Loucy (cell line): ENCODE results near the gene CEP131.

Experiments used
- H2AFZ ChIP-seq: fragments of 200-600 bp; sonication (generic); 2 replicates; pipeline ENCODE4 v1.6.0; 2016; ENCODE audit warnings: antibody characterized with exemption, mild to moderate bottlenecking, low read length, moderate library complexity
- H3F3A ChIP-seq: fragments of 200-600 bp; 2 replicates; pipeline ENCODE4 v1.6.0; 2016; ENCODE audit warnings: antibody characterized with exemption, low read depth, mild to moderate bottlenecking
- H3K27me3 ChIP-seq: fragments of 200-600 bp; sonication (generic); 2 replicates; pipeline ENCODE4 v1.6.1; 2014; ENCODE audit warnings: low read length, mild to moderate bottlenecking; ENCODE audit not compliant: insufficient read depth, poor library complexity, severe bottlenecking
- H3K36me3 ChIP-seq: fragments of 200-600 bp; sonication (generic); 2 replicates; pipeline ENCODE4 v1.6.1; 2016; ENCODE audit warnings: low read length; ENCODE audit not compliant: insufficient read depth
- H3K4me1 ChIP-seq: fragments of 200-600 bp; sonication (generic); 2 replicates; pipeline ENCODE4 v1.5.1; 2014; ENCODE audit warnings: low read length, mild to moderate bottlenecking; ENCODE audit not compliant: insufficient read depth, poor library complexity, severe bottlenecking
- H3K4me2 ChIP-seq: fragments of 200-600 bp; sonication (generic); 2 replicates; pipeline ENCODE4 v1.6.0; 2014; ENCODE audit warnings: antibody characterized with exemption, low read length, low read depth, mild to moderate bottlenecking; ENCODE audit not compliant: poor library complexity, severe bottlenecking
- H3K4me3 ChIP-seq: fragments of 200-600 bp; sonication (generic); 2 replicates; pipeline ENCODE4 v1.5.1; 2014; ENCODE audit warnings: low read length, mild to moderate bottlenecking, mixed read lengths; ENCODE audit not compliant: poor library complexity, severe bottlenecking
- H3K79me2 ChIP-seq: fragments of 200-600 bp; sonication (generic); 2 replicates; pipeline ENCODE4 v1.6.1; 2014; ENCODE audit warnings: low read length; ENCODE audit not compliant: insufficient read depth
- H3K9ac ChIP-seq: fragments of 200-600 bp; sonication (generic); 2 replicates; pipeline ENCODE4 v1.6.0; 2014; ENCODE audit warnings: mild to moderate bottlenecking, low read depth, low read length, moderate library complexity; ENCODE audit not compliant: poor library complexity, severe bottlenecking
- H3K9me2 ChIP-seq: fragments of 200-600 bp; sonication (generic); replicated peaks from 2 replicates; pipeline ENCODE4 v1.6.1; 2016; ENCODE audit warnings: low read depth, low read length, mixed read lengths
- H3K9me3 ChIP-seq: fragments of 200-600 bp; sonication (generic); 2 replicates; pipeline ENCODE4 v1.6.1; 2014; ENCODE audit warnings: mild to moderate bottlenecking, antibody characterized with exemption, low read length, low read depth; ENCODE audit not compliant: insufficient read depth
- H4K20me1 ChIP-seq: fragments of 200-600 bp; sonication (generic); 2 replicates; pipeline ENCODE4 v1.6.0; 2014; ENCODE audit warnings: antibody characterized with exemption, low read length, mild to moderate bottlenecking; ENCODE audit not compliant: insufficient read depth, poor library complexity, severe bottlenecking
- EZH2phosphoT487 ChIP-seq: fragments of 200-600 bp; IDR thresholded peaks from 2 replicates; pipeline ENCODE4 v1.6.1; 2018; ENCODE audit warnings: antibody characterized with exemption, mild to moderate bottlenecking, moderate library complexity, borderline replicate concordance
- TF ChIP-seq, protein P1 (sequence below): fragments of 200-600 bp; sonication (generic); conservative IDR thresholded peaks from 2 replicates; pipeline ENCODE4 v1.5.1; 2014; ENCODE audit warnings: mild to moderate bottlenecking, antibody characterized with exemption, low read length

Gene CEP131

GRCh38 chr17:81252326-81252986 is 29.7 kb upstream of the CEP131 start:
- TF ChIP-seq, protein P1, sequence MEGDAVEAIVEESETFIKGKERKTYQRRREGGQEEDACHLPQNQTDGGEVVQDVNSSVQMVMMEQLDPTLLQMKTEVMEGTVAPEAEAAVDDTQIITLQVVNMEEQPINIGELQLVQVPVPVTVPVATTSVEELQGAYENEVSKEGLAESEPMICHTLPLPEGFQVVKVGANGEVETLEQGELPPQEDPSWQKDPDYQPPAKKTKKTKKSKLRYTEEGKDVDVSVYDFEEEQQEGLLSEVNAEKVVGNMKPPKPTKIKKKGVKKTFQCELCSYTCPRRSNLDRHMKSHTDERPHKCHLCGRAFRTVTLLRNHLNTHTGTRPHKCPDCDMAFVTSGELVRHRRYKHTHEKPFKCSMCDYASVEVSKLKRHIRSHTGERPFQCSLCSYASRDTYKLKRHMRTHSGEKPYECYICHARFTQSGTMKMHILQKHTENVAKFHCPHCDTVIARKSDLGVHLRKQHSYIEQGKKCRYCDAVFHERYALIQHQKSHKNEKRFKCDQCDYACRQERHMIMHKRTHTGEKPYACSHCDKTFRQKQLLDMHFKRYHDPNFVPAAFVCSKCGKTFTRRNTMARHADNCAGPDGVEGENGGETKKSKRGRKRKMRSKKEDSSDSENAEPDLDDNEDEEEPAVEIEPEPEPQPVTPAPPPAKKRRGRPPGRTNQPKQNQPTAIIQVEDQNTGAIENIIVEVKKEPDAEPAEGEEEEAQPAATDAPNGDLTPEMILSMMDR, result no peak
- no peak for TF ChIP-seq EZH2phosphoT487
- Histone ChIP-seq H4K20me1 (no peaks in the 10 kb centered on the region), H2AFZ (no peak overlapping the region), H3F3A (no peaks in the 10 kb centered on the region), H3K9ac (no peak overlapping the region), H3K27me3 (no peaks in the 10 kb centered on the region), H3K79me2 (peaks cover 9% of the 10 kb centered on the region; the same call in 1 of the 2 replicates), H3K4me3 (no peak overlapping the region), H3K9me3 (no peaks in the 10 kb centered on the region), H3K9me2 (no peaks in the 10 kb centered on the region), H3K36me3 (peaks cover 17% of the 10 kb centered on the region; the same call in 1 of the 2 replicates), H3K4me1 (peaks cover 4% of the 10 kb centered on the region), H3K4me2 (peak overlapping the region; percentile 22)

DNA sequence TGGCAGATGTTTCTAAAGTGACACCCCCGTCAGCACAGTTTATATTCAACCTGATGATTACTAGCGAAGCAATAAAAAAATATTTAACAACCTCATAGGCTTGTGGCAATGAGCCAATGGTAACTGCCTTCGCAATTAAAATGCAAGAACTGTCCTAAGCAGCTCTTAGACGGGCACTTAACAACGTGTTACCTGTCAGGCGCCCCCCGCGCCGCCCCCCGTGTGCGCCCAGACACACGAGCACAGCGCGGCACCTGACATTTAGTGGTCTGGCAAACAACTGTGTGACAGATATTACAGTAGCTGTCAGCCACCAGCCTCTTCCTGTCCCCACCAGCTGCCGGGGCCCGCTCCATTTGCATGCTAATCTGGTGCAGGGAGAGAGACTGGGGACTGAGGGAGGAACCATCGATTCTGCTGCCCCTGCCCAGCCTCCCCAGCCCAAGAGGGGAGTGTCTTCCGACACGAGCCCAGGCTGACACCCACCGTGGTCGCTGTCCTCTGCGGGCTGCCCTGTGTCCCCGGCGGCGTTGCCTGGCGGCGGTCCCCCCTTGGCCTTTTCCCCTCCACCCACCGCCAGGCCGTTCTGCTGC is 29.0 kb upstream of the CEP131 start:
- Histone ChIP-seq H3K36me3 (peaks cover 17% of the 10 kb centered on the region; the same call in 1 of the 2 replicates), H3F3A (no peaks in the 10 kb centered on the region), H3K9ac (no peak overlapping the region), H3K9me3 (no peaks in the 10 kb centered on the region), H3K4me3 (peak overlapping the region; percentile 40), H3K4me1 (peaks cover 4% of the 10 kb centered on the region), H3K4me2 (peak overlapping the region; percentile 22), H3K79me2 (peaks cover 9% of the 10 kb centered on the region; the same call in 1 of the 2 replicates), H2AFZ (no peak overlapping the region), H4K20me1 (no peaks in the 10 kb centered on the region), H3K27me3 (no peaks in the 10 kb centered on the region), H3K9me2 (no peaks in the 10 kb centered on the region)
- TF ChIP-seq, protein P1, result no peak
- TF ChIP-seq EZH2phosphoT487, result no peak

DNA sequence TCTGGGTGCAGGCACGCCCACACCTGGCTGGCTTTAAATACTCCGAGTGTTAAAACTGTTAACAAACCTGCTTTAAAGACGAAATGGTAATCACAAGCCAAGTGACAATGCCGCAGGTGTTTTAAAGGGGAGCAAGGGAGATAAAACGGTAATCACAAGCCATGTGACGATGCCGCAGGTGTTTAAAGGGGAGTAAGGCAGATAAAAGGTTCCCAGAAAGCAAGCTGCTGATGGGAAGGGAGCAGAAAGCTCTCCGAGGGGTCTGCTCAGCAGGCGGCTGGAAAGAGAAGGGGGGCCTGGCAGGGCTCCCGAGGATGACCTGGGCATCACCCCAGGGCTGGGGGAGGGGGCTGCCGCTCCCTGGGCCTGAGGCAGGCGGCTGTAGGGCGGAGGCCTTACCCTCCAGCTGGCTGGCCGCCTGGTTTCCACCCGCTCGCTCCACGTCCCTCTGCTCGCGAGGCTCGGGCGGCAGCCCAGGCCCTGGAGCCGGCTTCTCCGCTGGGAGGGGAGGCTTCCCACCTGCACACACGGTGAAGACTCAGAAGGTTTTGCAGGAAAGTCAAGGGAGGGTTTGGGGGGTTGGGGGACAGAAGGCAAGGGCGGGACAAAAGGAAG is 28.4 kb upstream of the CEP131 start:
- H2AFZ ChIP-seq, result no peak overlapping the region
- H3K9me3 ChIP-seq, result no peaks in the 10 kb centered on the region
- no peaks in the 10 kb centered on the region for H3K27me3 ChIP-seq
- no peak overlapping the region for H3K9ac ChIP-seq
- no peak overlapping the region for H3K4me2 ChIP-seq
- H3K4me3 ChIP-seq, result peak overlapping the region; percentile 40
- TF ChIP-seq, protein P1, result no peak
- no peak for TF ChIP-seq EZH2phosphoT487
- peaks cover 4% of the 10 kb centered on the region for H3K4me1 ChIP-seq
- H3K36me3 ChIP-seq, result peaks cover 17% of the 10 kb centered on the region; the same call in 1 of the 2 replicates
- no peaks in the 10 kb centered on the region for H4K20me1 ChIP-seq
- H3F3A ChIP-seq, result no peaks in the 10 kb centered on the region
- peaks cover 9% of the 10 kb centered on the region; the same call in 1 of the 2 replicates for H3K79me2 ChIP-seq
- no peaks in the 10 kb centered on the region for H3K9me2 ChIP-seq
